Kidney (tissue), 14 donors: Measurements from ENCODE around the gene GGT6. TPM values are rescaled to one million over a fixed set of nuclear protein-coding genes. Genes with fewer than 3 reads are reported as not detected.

Experiments used
- DNase-seq, 5 donors: peaks; one replicate each; pipeline ENCODE4 v3.0.0-alpha.2; 2013 to 2020
- FAIRE-seq: peaks from 2 replicates; lab custom pipeline; 2012; peaks lifted over from hg19 to GRCh38; lab: Jason Lieb, UNC
- H3K27ac ChIP-seq, 2 donors: one replicate each; pipeline ENCODE4 v1.7.0; 2013; ENCODE audit warnings: low read depth in 2 of 2, low read length in 2 of 2, inconsistent platforms in 1 of 2
- H3K27me3 ChIP-seq: one replicate; pipeline ENCODE4 v1.7.1; 2013; ENCODE audit warnings: low read length, inconsistent platforms; ENCODE audit not compliant: control insufficient read depth, insufficient read depth
- H3K36me3 ChIP-seq, 3 donors: one replicate each; pipeline versions ENCODE4 v1.7.0 to v1.7.1; 2013; ENCODE audit warnings: low read length in 3 of 3, control low read depth in 1 of 3, inconsistent platforms in 1 of 3; ENCODE audit not compliant: insufficient read depth in 3 of 3, control insufficient read depth in 2 of 3
- H3K4me1 ChIP-seq, 3 donors: one replicate each; pipeline versions ENCODE4 v1.7.0 to v1.7.1; 2013; ENCODE audit warnings: low read length in 3 of 3, inconsistent platforms in 1 of 3, low read depth in 1 of 3; ENCODE audit not compliant: control insufficient read depth in 2 of 3, insufficient read depth in 2 of 3
- H3K4me3 ChIP-seq, 3 donors: one replicate each; pipeline versions ENCODE4 v1.7.0 to v1.8.1; 2013; ENCODE audit warnings: low read length in 3 of 3, control low read depth in 1 of 3, inconsistent platforms in 1 of 3
- H3K9ac ChIP-seq, 3 donors: one replicate each; pipeline versions ENCODE4 v1.7.0 to v1.7.1; 2013; ENCODE audit warnings: low read length in 3 of 3, control low read depth in 1 of 3, inconsistent platforms in 1 of 3
- H3K9me3 ChIP-seq, 3 donors: one replicate each; pipeline versions ENCODE4 v1.7.0 to v1.7.1; 2013; ENCODE audit warnings: low read length in 3 of 3, control low read depth in 1 of 3, inconsistent platforms in 1 of 3; ENCODE audit not compliant: control insufficient read depth in 2 of 3, insufficient read depth in 1 of 3
- CTCF ChIP-seq: IDR thresholded peaks from 3 replicates; pipeline ENCODE4 v1.5.1; 2012; ENCODE audit warnings: mild to moderate bottlenecking, moderate library complexity, borderline replicate concordance; ENCODE audit not compliant: insufficient read depth; ENCODE audit errors: extremely low read depth
- intact Hi-C: fragments of 100-400 bp; cut with DNase I; formaldehyde crosslinking; loops from one replicate; pipeline ENCODE4 v1.11.1; 2022
- polyA plus RNA-seq: library from polyadenylated mRNA; stranded (reverse); fragments of 350-450 nt; fragmentation: Illumina TruSeq; extraction: RNeasy Lipid Tissue Mini Kit (QIAGEN cat#74804); gene quantifications from one replicate; pipeline ENCODE4 v1.2.3, GENCODE V29; 2014; ENCODE audit warnings: low read depth, low replicate concordance; ENCODE audit not compliant: insufficient read depth
- total RNA-seq: library from RNA; stranded (reverse); fragmentation: NEBNext Ultra II Directional; extraction: Animal tissue kit (Norgen Biotek cat#: 25700); gene quantifications from one replicate; pipeline ENCODE4 v1.2.1, GENCODE V29; 2021
- donor health status: control.
- donor health status: control.
- donor health status: control.
- donor health status: control.
- donor health status: control.
- donor health status: DM: yes; HTN: yes; CAD: no.
- donor health status: Normal renal cell carcinoma (clear cell type).

Gene GGT6
- total and polyA plus RNA-seq, 2 donors from 2014 or later = 16.8 to 51.4 TPM

- FAIRE-seq (no peak), DNase-seq (peak; percentile 96 to 99 (median 98))
- intact Hi-C loops = no loop called here
- Histone ChIP-seq H3K36me3 (peaks cover 0 to 8% (median 3%) of the 10 kb centered on the region in 3 donors), H3K9me3 (no peaks in the 10 kb centered on the region), H3K27ac (peak within 1 kb of the TSS; percentile 76 to 83), H3K27me3 (no peaks in the 10 kb centered on the region), H3K4me3 (peak within 1 kb of the TSS; percentile 68 to 93 (median 77)), H3K4me1 (peaks cover 4 to 26% (median 14%) of the 10 kb centered on the region in 3 donors), H3K9ac (peak within 1 kb of the TSS; percentile 67 to 73 (median 71))
- peak; percentile 33 for TF ChIP-seq CTCF
Observed at GRCh38 chr17:4554997-4555799, 5.2 kb downstream of the GGT6 start, which contains the start of gene MYBBP1A. Gene MYBBP1A (minus strand): TSS chr17:4555384. CDS start chr17:4555324, 60 bp downstream.

GRCh38 chr17:4554441-4554996, 5.9 kb downstream of the GGT6 start:
- TF ChIP-seq CTCF = no peak
- Histone ChIP-seq H3K27me3 (no peaks in the 10 kb centered on the region), H3K4me3 (peak overlapping the region; percentile 68 to 93 (median 77)), H3K4me1 (peaks cover 4 to 22% (median 14%) of the 10 kb centered on the region in 3 donors), H3K9me3 (no peaks in the 10 kb centered on the region), H3K36me3 (peaks cover 0 to 13% (median 3%) of the 10 kb centered on the region in 3 donors), H3K9ac (peak overlapping the region in 2 of 3 donors; percentile 61 to 73), H3K27ac (no peak overlapping the region)
- FAIRE-seq (no peak), DNase-seq (peak in 1 of 5 donors; percentile 82)
- intact Hi-C loops = no loop called here

GRCh38 chr17:4553669-4554068, 6.7 kb downstream of the GGT6 start:
- Histone ChIP-seq H3K9me3 (no peaks in the 10 kb centered on the region), H3K9ac (no peak overlapping the region), H3K27ac (no peak overlapping the region), H3K4me3 (no peak overlapping the region), H3K36me3 (peaks cover 0 to 17% (median 3%) of the 10 kb centered on the region in 3 donors), H3K27me3 (no peaks in the 10 kb centered on the region), H3K4me1 (peaks cover 4 to 15% (median 13%) of the 10 kb centered on the region in 3 donors)
- FAIRE-seq = no peak
- intact Hi-C loops = no loop called here
- peak in 1 of 5 donors; percentile 71 for DNase-seq
- TF ChIP-seq CTCF = no peak
